NK-92 (cell line): ENCODE measurements around the gene SIAH1.
"Not testable (repeated sequence)": the region's sequence is repeated elsewhere in the genome, so short reads cannot be mapped to it uniquely, and the experiment has no call there.

Experiments used
- DNase-seq: peaks from one replicate; lab custom pipeline; 2025; ENCODE audit not compliant: unreplicated experiment; lab: John Stamatoyannopoulos, UW

SIAH1 gene, protein sequence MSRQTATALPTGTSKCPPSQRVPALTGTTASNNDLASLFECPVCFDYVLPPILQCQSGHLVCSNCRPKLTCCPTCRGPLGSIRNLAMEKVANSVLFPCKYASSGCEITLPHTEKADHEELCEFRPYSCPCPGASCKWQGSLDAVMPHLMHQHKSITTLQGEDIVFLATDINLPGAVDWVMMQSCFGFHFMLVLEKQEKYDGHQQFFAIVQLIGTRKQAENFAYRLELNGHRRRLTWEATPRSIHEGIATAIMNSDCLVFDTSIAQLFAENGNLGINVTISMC

DNA sequence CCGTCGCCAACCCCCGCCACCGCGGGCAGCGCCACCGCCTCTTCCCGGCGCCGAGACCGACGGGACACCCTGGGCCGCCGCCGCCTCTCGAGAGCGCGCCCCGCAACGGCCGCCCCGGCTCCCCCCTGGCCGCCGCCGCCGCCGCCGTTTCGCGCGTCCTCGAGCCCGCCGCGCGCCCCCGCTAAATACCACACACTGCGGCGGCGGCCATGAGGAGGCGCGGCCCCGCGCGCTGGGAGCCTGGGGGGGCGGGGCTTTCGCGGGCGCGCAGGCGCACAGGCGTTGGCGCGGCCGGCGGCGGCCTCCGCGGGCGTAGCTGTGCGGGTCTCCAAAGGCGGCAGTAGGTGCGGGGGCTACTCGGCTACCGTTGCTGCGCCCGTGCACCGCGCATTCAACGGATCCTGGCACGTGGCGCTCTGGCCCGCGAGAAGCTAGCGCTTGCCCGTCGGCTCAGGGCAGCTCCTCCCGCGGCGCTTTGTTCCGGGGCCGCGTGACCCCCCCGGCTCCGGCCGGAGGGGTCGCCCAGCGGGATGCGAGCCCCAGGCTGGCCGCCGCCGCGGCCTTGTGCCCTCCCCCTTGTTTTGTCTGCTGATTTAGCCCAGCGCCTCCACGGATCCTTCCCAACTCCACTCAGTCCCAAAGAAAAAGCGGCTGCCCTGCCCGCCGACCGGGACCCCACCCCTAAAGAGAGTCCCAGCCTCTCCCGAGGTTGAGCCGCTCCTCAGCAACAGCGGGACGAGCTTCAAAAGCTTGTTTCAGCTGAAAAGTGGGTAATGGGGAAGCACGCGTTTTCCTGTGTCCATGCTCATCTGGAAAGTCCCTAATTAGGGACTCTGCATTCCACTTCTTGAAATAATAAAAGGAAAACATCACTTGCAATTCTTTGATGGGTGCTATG, at the start of gene SIAH1:
TSS of gene SIAH1 (minus strand) at position 161 of the 898 bp plus-strand sequence. CDS start 22,985 bp downstream, outside the sequence.
- DNase-seq, result peak; percentile 27

DNA sequence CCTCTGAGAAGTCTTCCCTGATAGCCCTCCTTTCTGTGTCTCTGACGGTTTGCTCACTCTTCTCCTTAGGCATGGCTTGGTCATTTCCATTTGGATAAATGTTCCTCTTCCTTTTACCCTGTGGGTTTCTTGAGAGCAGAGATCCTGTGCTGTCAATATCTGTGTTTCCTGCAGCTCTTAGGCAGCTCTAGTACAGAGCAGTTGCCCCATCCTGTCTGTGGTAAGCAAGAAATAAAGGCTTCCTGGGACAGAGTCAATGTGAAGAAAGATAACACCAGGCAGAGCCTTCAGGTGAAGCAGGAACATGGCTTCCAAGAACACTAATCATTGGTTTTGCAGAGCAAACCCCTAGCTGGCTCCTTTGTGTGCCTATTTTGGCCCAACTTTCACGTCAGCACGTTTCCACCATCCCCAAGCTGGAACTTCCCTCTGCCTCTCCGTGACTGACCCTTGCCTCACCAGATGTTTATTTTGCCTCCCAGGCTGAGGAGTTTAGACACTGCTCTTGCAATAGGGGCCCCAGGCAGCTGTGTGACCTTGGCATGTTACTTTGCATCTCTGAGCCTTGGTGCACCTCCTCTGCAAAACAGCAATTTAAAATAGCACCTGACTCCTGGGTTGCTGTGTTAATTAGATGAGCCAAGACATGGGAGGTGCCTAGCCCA, 49.6 kb upstream of the SIAH1 start:
- DNase-seq, result no peak

DNA sequence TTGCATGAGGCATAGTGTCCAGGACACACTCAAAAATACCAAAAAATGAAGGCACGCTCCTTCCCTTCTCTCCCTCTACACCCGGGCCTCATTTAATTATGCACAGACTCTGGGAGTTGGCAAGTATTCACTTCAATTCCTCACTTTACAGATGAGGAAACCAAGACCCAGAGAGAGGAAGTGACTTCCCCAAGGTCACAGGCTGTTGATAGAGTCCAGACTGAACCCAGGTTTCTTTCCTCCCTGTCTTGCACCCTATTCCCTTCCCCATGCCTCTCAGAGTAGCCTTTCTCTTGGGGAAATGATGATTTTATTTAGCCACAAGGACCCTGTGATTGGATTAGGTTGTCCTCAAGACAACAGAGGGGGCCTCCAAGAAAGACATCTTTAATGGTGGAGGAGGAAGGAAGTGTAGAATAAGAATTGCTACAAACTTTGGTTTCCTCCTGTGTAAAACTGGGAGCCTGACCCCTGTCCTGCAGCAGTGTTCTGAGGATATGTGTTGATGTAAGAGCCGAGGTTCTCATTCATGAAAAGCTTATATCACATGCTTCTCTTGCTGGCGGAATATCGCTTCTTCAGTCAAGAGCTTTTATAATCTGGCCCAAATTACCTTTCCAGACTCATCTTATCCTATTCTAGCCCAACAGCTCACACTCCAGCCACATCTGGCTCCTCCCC, 48.8 kb upstream of the SIAH1 start:
- DNase-seq, result no peak

DNA sequence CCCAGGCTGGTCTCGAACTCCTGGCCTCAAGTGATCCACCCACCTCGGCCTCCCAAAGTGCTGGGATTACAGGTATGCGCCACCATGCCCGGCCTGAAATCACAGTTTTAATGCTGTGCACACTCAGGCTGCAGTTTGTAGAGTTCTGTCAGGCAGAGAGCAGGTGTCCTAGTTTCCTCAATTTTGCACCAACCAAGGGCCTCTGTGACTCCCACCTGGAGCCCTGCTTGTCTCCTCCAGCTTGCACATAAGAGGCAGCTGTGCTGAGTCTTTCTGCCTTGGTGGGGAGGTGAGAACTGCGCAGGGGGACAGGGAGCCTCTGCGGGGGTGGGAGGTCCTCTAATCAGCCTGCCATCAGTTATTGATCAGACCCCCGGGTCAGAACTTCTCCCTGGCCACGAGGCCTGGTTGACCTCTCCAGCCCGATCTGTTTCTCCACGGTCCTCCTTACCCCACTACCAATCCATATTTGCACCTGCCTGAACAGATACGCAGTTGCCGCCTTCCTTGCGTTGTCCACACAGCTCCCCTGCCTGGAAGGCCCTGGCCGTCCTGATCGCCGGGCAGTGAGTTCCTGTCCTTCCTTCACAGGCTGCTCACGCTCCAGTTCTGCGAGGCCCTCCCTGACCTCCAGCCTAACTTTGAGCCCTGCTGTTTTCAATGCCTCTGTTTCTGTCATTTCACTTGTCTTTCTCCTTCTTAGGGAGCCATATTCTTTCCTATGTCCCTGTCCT, 48.1 kb upstream of the SIAH1 start:
- DNase-seq, result no peak

DNA sequence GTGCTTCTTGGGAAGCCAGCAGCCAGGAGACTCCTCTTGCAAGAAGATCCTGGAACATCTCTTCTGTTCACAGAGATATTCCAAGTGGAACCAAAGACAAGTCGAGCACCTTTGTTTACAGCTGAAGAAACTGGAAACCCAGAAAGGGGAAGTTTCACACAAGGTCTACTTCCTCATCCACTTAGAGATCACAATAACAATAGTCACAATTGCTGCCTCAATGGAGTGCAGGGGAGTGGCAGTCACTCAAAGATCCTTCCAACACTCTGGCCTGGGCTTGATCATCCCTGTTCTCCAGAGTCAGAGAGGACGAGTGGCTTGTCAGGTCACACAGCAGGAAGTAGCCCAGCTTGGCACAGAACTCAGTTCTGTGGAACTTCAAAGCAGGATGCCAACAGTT, 46.9 kb upstream of the SIAH1 start:
- DNase-seq, result no peak

DNA sequence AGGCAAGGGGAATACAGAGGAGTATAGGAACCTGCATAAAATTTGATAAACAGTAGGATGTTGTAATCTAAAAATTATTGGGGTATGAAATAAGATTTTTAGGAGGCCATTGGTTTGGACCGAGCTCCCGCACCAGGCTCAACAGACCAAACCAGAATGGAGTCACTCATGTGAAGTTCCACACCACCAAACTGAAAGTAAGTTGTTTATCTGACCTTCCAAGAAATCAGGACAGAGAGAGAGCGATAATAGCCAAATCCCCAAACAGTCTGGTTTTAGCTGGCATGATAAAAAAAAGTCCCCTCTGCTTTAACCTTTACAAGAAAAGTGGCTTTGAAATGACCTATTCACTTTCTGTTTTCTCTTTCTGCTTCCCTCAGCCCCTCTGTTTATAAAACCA, 45.7 kb upstream of the SIAH1 start:
- DNase-seq, result no peak

DNA sequence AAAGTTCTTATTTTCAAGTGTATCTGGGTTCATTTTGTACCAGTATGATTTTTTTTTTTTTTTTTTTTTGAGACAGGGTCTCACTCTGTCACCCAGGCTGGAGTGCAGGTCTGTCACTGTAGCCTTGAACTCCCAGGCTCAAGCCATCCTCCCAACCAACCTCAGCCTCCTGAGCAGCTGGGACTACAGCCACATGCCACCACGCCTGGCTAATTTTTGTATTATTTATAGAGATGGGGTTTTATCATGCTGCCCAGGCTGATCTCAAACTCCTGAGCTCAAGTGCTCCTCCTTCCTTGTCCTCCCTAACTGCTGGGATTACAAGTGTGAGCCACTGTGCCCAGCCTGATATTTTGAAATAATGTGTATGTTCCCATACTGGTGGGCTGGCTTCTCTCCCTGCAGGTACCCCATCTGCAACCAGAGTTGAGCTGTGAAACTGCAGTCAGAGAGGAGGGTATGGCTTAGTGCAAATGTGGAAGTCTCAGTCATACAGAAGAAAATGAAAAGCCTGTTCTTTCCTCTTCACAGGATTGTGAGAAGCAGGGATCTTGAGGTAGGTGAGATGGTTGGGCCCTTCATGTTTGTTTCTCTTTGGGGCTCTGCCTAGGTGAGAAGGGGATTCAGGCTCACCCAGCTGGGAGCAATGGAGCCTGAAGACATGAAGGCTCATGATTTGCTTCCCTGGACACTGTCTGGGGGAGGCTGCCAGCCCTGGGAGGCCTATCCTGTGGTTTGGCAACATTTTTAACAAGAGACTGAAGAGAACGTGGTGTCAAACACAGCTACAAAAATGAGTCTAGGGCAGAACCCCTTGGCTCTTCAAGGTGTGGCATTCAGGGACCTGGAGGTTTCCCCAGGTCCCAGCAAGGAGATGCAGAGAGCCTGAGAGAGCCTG, 41.3 kb upstream of the SIAH1 start:
- DNase-seq, result no peak

DNA sequence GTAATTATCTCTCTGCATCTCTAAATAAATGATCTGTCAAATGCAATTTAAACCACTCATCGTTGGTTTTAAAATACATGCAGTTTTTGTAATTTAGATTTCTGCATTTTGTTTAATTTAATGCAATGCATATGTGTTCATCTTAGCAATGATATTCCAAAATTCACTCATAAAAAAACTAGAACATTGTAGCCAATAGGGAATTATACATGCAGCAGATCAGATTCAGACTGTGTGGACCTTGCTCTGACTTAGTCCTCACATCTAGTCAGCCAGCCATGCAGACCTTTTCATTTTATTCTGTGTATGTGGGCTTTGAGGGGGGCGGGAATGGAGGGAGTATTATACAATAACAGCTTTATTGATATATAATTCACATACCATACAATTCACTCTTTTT, 37.3 kb upstream of the SIAH1 start:
- no peak for DNase-seq

DNA sequence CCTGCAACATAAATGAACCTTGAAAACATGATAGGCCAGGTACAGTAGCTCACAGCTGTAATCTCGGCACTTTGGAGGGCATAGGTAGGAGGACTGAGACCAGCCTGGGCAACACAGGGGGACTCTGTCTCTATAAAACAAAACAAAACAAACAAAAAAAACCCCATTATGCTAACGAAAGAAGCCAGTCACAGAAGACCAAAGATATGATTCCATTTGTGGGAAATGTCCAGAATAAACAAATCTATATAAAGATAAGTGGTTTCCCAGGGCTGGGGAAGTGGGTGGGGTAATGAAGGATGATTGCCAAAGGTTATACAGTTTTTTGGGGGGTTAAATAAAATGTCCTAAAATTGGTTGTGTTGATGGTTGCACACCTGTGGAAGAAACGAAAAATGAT, 36.5 kb upstream of the SIAH1 start:
- no peak for DNase-seq

DNA sequence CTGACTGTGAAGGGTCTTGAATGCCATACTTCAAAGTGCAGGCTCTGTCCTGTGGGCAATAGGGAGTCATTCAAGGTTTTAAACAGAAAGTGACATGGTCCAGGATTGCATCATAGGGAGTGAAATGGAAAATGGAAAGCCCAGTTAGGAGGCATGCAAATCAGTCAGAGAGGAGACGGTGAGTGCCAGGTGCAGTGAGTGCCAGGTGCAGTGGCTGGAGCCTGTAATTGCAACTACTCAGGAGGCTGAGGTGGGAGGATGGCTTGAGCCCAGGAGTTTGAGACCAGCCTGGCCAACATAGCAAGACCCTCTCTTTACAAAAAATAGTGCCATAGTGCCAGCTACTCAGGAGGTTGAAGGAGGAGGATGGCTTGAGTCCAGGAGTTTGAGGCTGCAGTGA, 35.2 kb upstream of the SIAH1 start:
- no peak for DNase-seq

DNA sequence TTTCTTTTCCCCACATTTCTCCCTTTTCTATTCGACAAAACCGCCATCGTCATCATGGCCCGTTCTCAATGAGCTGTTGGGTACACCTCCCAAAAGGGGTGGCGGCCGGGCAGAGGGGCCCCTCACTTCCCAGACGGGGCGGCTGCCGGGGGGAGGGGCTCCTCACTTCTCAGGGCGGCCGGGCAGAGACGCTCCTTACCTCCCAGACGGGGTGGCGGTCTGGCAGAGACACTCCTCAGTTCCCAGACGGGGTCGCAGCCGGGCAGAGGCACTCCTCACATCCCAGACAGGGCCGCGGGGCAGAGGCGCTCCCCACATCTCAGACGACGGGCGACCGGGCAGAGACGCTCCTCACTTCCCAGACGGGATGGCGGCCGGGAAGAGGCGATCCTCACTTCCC, 31.4 kb upstream of the SIAH1 start:
- not testable (repeated sequence) for DNase-seq

DNA sequence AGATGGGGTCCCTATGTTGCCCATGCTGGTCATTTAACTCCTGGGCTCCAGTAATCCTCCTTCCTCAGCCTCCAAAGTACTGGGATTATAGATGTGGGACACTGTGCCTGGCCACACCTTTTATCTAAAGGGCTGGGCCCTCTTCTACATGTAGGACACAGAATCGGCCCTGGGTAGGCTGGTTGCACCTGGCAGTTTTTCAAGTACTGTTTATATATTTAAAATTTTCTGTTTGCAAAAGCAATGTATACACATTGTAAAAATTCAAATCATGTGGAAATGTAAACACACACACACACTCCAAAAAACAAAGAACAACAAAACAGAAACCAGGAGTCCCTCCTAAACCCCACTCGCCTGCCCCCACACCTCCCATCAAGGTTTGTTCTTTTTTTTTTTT, 28.1 kb upstream of the SIAH1 start:
- no peak for DNase-seq

DNA sequence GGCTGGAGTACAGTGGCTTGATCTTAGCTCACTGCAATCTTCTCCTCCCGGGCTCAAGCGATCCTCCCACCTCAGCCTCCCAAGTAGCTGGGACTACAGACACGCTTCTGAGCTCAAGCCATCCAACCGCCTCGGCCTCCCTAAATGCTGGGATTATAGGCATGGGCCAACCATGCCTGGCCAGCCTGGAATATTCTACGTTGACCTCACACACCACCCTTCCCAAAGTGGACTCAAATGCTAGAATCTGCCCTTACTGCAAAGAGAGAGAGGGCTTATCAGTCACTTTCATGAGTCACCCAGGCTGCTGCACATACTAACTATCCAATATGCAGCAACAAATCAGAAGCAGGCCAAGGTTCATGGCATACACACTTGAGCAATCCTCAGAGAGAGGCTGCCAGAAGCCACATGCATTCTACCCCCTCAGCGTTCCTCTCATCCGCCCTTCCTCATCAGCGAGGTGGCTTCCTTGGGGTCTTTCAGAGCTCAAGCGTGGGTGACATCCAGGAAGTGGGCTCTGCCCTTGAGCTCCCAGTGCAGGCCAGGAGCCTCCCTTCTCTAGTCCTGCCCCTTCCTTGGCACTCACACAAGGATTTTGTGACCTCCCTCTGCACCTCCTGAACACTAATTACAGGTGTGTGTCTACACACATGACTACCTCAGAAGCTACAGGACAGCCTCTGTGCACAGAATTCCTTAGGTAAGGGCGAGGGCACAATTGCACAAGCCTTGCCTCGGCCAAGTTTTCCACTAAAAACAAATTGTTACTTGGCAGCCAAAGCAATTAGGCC, 24.8 kb upstream of the SIAH1 start:
- DNase-seq, result no peak

DNA sequence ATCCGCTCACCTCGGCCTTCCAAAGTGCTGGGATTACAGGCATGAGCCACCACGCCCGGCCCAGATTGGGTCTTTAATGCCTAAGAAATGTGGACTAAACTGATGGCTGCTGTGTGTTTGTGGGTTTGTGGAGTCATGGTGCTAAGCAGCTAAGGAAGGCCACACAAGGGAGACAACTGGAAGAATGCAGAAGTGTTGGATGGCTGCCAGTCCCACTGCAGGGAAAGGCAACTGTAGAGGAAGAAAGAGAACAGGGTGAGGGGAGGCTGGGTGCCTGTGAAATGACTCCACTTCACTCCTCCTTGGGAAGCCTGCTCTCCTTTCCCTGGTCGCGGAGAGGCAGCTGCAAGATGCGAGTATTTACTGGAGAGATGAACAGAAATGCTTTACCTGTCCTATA, 23.5 kb upstream of the SIAH1 start:
- DNase-seq, result no peak

DNA sequence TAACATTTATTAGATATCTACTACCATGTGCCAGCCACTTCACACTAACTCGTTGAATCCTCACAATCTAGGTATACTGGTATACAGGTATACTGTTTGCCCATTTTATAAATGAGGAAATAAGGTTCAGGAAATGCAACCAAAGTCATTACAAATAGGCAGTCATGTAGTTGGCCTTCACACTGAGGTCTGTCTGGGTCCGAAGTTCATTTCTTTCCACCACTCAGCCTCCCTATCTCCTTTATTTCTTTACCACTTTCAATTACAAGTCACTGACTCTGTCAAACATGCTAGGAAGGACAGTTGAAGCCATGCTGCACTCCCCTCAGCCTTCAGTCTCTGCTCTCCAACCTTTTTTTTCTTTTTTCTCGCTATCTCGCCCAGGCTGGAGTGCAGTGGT, 20.7 kb upstream of the SIAH1 start:
- no peak for DNase-seq

DNA sequence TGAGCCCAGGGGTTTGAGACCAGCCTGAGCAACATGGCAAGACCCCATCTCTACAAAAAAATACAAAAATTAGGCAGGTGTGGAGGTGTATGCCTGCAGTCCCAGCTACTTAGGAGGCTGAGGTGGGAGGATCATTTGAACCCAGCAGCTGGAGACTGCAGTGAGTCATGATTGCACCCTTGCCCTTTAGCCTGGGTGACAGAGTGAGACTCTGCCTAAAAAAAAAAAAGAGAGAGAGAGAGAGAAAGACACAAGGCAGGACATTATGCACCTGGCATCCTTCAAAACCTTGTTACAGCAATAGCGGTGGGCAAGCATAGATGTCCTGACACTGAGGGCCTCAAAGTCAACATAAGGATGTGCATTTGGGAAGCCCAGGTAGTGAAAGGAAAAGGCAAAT, 19.9 kb upstream of the SIAH1 start:
- DNase-seq, result no peak

DNA sequence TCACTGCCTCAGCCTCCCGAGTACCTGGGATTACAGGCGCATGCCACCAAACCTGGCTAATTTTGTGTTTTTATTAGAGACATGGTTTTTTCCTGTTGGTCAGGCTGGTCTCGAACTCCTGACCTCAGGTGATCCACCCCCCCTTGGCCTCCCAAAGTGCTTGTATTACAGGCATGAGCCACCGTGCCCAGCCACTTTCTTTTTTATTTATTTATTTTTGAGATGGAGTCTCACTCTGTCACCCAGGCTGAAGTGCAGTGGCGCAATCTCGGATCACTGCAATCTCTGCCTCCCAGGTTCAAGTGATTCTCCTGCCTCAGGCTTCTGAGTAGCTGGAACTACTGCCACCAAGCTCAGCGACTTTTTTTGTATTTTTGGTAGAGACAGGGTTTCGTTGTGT, 17.3 kb upstream of the SIAH1 start:
- not testable (repeated sequence) for DNase-seq

DNA sequence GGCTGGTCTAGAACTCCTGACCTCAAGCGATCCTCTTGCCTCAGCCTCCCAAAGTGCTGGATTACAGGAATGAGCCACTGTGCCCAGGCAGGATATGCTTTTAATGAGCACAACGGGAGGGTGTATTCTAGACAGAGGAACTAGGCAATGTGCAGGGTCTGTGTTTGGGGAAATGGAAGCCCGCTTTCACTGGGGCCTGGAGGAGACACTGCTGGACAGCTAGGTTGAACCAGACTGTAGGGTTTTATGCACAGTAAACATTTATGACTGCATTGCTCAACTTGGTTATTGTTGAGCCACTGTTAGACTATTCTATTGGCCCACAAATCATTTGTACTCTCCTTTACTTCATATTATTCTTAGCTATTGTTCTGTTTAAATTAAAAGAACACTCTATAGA, 10.2 kb upstream of the SIAH1 start:
- DNase-seq, result no peak

DNA sequence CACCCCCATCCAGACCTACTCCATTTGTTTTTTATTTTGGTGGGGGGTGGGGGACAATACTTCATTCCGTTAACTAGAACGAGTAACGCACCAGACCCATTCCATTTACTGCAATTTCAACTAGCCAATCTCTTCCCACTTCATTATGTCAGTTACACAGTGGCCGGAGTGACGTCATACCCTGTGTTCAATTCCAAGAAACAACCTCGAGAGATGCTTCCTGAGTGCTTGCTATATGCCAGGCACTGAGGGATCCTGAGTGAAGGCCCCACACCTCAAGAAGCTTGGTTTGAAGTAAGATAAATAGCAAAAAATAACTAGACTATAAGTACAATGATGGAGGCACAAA, 9.1 kb upstream of the SIAH1 start:
- DNase-seq, result no peak
